HG03095 (cell line): Measurements from ENCODE around the gene CAMSAP3.

Experiments
- ATAC-seq: cut with Tn5 transposase; IDR thresholded peaks from one replicate; pipeline ENCODE4 v1.9.1; 2021; ENCODE audit warnings: moderate library complexity; ENCODE audit not compliant: unreplicated experiment

CAMSAP3 gene

GRCh38 chr19:7595466-7596133 lies at the start of gene CAMSAP3:
TSS of gene CAMSAP3 (plus strand) at chr19:7595863. CDS start at chr19:7596003, 140 bp downstream.
- ATAC-seq = no peak

- no peak for ATAC-seq
Observed at GRCh38 chr19:7545904-7546303, 49.8 kb upstream of the CAMSAP3 start.

GRCh38 chr19:7547159-7547558 lies 48.5 kb upstream of the CAMSAP3 start:
- ATAC-seq = no peak

DNA sequence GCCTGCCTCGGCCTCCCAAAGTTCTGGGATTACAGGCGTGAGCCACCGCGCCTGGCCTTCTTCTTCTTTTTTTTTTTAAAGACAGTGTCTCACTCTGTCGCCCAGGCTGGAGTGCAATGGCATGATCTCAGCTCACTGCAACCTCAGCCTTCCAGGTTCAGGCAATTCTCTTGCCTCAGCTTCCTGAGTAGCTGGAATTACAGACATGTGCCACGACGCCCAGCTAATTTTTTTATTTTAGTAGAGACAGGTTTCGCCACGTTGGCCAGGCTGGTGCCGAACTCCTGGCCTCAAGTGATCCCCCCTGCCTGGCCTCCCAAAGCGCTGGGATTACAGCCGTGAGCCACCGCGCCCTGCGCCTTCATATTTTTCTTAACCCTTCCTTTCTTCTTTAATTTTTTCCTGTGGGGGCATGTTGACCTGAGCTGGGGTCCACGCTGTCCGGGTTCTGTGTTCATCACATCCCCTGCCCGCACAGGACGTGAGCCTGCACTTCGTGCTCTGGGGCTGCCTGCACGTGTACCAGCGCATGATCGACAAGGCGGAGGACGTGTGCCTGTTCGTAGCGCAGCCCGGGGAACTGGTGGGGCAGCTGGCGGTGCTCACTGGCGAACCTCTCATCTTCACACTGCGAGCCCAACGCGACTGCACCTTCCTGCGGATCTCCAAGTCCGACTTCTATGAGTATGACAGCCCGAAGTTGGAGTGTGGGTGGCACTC lies 46.1 kb upstream of the CAMSAP3 start:
- ATAC-seq = no peak

DNA sequence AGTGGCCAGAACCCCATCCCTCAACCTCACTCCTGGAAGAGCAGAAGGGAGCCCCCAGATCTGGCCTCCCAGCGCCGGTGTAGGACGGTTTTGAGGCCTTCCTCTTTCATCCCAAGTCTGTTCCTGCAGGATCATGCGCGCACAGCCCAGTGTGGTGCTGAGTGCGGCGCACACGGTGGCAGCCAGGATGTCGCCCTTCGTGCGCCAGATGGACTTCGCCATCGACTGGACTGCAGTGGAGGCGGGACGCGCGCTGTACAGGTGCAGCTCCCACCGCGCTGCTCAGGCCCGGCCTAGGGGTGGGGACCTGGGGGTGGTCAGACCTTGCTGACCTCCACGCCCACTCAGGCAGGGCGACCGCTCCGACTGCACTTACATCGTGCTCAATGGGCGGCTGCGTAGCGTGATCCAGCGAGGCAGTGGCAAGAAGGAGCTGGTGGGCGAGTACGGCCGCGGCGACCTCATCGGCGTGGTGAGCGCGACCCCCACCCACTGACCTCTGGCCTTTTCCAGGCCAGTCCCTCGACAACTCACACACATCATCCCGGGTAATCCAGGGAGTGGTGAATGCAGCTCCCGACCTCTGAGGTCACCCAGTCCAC lies 45.4 kb upstream of the CAMSAP3 start:
- ATAC-seq = no peak

DNA sequence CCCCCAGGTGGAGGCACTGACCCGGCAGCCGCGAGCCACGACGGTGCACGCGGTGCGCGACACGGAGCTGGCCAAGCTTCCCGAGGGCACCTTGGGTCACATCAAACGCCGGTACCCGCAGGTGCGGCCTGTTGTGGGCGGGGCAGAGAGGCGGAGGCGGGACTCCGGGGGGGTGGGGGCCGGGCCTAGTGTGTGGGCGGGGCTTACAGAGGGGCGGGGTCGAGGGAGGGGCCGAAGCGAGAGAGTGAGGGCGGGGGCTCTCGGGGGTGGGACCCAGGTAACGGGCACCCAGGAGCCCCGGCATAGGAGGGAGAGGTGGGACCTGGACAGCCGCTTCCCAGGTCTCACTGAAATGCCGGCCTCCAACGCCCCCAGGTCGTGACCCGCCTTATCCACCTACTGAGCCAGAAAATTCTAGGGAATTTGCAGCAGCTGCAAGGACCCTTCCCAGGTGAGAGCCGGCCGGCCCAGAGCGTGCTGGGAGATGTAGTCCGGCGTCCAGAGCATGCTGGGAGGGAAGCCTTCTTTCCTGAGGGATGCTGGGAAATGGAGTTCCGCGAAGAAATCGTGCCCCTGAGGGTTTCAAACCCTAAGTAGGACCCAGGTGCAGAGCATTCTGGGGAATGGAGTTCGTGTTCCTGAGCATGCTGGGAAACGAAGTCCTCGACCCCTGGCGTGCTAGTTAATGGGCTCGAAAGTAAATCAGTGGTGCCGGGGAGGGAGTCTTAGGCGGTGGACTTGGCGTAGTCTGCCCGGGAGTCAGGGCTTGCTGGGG lies 44.5 kb upstream of the CAMSAP3 start:
- no peak for ATAC-seq

- ATAC-seq = no peak
Observed at GRCh38 chr19:7552781-7553180, 42.9 kb upstream of the CAMSAP3 start.

GRCh38 chr19:7554565-7554964 lies 41.1 kb upstream of the CAMSAP3 start:
- no peak for ATAC-seq

DNA sequence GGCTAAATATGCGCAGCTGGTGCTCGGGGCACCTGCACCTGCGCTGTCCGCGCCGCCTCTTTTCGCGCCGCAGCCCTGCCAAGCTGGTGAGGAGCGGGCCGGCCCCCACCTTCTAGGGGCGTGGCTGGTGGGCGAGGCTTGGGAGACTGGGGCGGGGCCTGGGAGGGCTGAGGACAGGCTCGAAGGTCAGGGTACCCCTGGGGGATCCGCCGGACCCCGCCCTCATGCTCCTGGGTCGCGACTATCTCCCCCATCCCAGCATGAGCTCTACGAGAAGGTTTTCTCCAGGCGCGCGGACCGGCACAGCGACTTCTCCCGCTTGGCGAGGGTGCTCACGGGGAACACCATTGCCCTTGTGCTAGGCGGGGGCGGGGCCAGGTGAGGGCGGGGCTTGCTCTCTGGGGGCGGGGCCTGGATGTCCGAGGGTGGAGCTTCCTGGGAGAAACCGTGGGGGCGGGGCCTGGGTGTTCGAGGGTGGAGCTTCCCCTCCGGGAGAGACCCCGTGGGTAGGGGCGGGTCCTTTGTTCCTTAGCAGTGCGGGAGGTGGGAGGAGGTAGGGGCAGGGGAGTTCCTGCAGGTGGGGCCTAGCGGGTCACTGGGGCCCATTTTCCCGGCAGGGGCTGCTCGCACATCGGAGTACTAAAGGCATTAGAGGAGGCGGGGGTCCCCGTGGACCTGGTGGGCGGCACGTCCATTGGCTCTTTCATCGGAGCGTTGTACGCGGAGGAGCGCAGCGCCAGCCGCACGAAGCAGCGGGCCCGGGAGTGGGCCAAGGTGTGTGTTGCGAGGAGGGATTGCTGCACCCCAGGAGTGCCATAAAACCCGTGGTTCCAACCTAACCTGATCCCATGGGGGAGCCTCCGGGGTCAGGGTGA lies 40.4 kb upstream of the CAMSAP3 start:
- no peak for ATAC-seq

DNA sequence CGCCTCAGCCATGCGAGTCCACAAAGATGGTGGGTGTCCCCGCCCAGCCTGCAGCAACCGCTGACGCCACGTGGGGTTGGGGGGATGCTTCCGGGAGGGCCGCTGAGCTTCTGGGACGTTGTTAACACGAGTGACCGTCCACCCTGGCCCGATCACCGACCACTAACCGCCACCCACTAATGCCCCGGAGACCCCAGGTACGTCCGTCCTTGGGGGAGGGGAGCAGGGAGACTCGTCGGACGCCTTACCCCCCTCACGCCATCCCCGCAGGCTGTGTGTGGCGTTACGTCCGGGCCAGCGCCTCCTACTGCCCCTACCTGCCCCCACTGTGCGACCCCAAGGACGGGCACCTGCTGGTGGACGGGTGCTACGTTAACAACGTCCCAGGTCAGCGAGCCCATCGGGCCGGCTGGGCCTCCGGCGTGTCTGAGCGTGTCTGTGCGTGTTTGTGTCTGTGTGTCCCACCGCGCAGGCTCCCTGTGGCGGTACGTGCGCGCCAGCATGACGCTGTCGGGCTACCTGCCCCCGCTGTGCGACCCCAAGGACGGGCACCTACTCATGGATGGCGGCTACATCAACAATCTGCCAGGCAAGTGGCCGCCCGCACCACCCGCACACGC lies 38.9 kb upstream of the CAMSAP3 start:
- ATAC-seq = no peak

GRCh38 chr19:7558667-7559066 lies 37.0 kb upstream of the CAMSAP3 start:
- ATAC-seq = no peak

DNA sequence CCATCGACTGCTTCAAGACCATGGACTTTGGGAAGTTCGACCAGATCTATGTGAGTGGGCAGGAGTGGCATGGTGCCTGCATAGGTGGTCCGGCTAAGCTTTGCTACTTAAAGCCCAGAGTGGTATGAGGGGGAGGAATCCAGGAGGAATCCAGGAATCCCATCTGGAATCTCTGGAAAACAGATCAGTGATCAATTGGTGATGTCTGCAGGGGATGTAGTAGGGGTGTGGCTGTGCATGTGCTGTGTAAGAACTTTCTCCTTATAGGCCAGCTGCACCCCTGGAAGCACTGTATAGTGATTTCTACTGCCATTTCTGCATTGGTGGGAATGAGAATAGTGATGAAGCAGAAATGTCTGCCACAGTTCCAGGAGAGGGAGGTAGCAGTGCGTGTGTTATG lies 36.6 kb upstream of the CAMSAP3 start:
- no peak for ATAC-seq

GRCh38 chr19:7560255-7560654 lies 35.4 kb upstream of the CAMSAP3 start:
- ATAC-seq = no peak

DNA sequence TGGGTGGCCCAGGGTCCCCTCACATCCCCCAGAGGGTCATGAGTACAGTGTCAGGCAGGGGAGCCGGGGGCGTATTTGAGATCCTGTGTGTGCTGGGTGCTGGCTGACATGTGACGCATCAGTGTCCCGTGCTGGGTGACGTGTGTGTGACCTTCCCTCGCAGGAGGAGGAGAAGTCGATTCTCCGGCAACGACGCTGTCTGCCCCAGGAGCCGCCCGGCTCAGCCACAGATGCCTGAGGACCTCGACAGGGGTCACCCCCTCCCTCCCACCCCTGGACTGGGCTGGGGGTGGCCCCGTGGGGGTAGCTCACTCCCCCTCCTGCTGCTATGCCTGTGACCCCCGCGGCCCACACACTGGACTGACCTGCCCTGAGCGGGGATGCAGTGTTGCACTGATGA lies 34.3 kb upstream of the CAMSAP3 start:
- no peak for ATAC-seq

GRCh38 chr19:7562646-7563393 lies 32.8 kb upstream of the CAMSAP3 start:
- no peak for ATAC-seq

GRCh38 chr19:7564866-7565265 lies 30.8 kb upstream of the CAMSAP3 start:
- ATAC-seq = no peak

DNA sequence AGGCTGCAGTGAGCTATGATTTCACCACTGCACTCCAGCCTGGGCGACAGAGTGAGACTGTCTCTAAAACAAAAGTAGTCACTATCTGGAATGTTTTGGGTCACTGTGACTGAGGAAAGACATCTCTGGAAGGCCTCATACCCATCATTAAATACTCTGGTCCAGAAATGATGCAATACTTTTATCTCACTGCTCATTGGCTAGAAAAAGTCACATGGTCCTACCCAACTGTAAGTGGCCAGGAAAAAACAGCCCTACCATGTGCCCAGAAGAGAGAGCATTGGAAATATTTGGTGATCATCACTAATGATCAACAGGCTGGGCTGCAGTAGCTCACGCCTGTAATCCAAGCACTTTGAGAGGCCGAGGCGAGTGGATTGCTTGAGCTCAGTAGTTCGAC lies 30.3 kb upstream of the CAMSAP3 start:
- no peak for ATAC-seq

DNA sequence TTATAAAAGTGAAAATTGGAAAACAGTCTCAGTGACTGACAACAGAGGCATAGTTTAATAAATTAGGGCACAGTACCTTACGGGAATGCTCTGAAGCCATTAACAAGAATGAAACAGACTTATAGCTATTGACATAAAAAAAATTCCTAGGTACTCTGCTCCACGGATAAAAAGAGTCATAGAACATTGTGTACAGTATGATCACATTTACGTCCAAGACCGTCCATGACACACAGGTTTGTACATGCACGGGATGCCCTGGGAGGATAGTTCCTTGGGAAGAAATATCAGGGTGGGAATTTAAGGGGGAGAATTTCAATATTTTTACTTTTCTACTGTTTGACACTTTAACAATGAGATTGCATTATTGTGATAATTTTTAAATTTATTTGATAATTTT lies 24.9 kb upstream of the CAMSAP3 start:
- ATAC-seq = no peak

GRCh38 chr19:7575434-7576040 lies 20.1 kb upstream of the CAMSAP3 start:
- ATAC-seq = no peak
